HG02642 (cell line): Measurements from ENCODE around the gene PATZ1.
A peak's percentile ranks its signal among the peaks of the same experiment; 100 is the strongest.
"Not testable (repeated sequence)": the region's sequence is repeated elsewhere in the genome, so short reads cannot be mapped to it uniquely, and the experiment has no call there.

Source experiments
- ATAC-seq: cut with Tn5 transposase; IDR thresholded peaks from one replicate; pipeline ENCODE4 v1.9.1; 2021; ENCODE audit warnings: mild to moderate bottlenecking; ENCODE audit not compliant: unreplicated experiment, poor library complexity

The PATZ1 gene, protein sequence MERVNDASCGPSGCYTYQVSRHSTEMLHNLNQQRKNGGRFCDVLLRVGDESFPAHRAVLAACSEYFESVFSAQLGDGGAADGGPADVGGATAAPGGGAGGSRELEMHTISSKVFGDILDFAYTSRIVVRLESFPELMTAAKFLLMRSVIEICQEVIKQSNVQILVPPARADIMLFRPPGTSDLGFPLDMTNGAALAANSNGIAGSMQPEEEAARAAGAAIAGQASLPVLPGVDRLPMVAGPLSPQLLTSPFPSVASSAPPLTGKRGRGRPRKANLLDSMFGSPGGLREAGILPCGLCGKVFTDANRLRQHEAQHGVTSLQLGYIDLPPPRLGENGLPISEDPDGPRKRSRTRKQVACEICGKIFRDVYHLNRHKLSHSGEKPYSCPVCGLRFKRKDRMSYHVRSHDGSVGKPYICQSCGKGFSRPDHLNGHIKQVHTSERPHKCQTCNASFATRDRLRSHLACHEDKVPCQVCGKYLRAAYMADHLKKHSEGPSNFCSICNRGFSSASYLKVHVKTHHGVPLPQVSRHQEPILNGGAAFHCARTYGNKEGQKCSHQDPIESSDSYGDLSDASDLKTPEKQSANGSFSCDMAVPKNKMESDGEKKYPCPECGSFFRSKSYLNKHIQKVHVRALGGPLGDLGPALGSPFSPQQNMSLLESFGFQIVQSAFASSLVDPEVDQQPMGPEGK

GRCh38 chr22:31346255-31346732, at the start of gene PATZ1:
PATZ1 (minus strand) TSS chr22:31346346; CDS start chr22:31345602, 744 bp downstream.
- no peak for ATAC-seq

- ATAC-seq = no peak
Observed at GRCh38 chr22:31394326-31394725, 48.2 kb upstream of the PATZ1 start.

- no peak for ATAC-seq
Observed at GRCh38 chr22:31393893-31394292, 47.7 kb upstream of the PATZ1 start.

GRCh38 chr22:31378651-31379050, 32.5 kb upstream of the PATZ1 start:
- ATAC-seq = not testable (repeated sequence)

- no peak for ATAC-seq
Observed at GRCh38 chr22:31378123-31378522, 32.0 kb upstream of the PATZ1 start.

GRCh38 chr22:31377612-31378011, 31.5 kb upstream of the PATZ1 start:
- ATAC-seq = no peak

- no peak for ATAC-seq
Observed at GRCh38 chr22:31367426-31367825, 21.3 kb upstream of the PATZ1 start.

DNA sequence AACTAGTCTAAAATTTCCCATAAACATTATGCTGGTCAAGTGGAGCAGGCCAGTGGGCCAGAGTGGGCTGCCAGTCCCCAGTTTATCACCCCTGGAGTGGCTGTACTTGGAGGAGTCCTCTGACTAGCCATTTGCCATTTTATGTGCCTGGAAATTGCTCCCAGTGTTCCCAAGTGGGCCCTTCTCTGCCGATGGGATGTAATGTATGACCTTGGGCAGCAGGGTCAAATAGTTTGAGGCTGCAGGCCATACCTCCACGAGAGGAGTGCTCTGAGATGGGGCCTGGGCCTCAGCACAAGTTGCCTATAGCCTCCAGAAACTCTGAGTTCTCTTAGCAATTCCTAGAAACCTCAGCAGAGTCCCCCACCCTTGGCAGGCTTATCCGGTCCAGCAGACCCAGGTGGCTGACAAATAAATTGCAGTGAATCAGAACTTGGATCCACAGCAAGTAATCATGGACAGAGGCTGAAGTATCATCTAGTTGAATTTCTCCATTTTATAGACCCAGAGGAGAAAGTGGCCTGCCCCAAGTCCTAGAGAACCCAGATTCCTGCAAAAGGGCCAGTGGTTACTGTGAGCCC, 17.8 kb upstream of the PATZ1 start:
- ATAC-seq = no peak

- ATAC-seq = no peak
Observed at GRCh38 chr22:31361743-31362142, 15.6 kb upstream of the PATZ1 start.

DNA sequence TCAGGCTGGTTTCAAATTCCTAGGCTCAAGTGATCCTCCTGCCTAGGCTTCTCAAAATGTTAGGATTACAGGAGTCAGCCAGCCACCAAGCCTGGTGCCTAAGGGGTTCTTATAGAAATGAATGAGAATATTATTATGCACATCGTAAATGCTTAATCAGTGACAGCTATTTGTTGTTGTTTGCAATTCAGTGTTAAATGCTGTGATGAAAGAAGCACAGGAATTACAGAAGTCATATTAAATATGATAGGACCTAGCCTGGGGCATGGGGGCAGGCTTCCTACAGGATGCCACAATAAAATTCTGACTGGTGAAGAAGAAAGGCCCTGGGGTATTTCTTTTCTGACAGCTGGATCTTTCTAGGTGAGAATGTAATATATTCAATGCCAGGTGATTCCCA, 13.9 kb upstream of the PATZ1 start:
- no peak for ATAC-seq

DNA sequence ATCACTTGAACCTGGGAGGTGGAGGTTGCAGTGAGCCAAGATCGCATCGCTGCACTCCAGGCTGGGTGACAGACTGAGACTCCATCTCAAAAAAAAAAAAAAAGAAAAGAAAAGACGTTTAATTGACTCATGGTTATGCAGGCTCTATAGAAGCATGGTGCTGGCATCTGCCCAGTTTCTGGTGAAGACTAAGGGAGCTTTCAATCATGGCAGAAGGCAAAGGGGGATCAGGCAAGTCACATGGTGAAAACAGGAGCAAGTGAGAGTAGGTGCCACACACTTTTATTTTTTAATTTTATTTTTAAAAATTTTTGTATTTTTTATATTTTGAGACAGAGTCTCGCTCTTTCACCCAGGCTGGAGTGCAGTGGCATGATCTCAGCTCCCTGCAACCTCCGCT, 8.4 kb upstream of the PATZ1 start:
- ATAC-seq = no peak

DNA sequence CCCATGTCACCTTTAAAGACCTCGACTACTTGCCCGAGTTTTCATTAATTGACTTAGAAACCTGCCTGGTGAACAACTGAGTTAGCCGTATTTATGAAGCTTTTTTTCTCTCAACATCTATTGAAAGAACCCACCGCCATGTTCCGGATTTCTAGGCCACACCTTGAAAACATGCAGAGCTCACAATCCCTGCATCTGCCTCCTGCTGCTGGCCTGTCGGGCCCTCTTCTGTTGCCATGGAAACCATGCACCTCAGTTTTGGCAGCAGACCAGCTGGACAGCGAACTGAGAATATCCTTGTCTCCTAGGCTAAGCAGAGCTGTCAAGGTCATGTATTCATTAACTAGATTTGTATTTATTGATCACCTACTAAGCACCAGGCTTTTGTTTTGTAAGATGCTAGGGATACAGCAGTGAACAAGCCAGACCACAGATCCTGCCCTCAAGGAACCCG, 4.3 kb upstream of the PATZ1 start:
- no peak for ATAC-seq

- no peak for ATAC-seq
Observed at GRCh38 chr22:31349960-31350359, 3.8 kb upstream of the PATZ1 start.

DNA sequence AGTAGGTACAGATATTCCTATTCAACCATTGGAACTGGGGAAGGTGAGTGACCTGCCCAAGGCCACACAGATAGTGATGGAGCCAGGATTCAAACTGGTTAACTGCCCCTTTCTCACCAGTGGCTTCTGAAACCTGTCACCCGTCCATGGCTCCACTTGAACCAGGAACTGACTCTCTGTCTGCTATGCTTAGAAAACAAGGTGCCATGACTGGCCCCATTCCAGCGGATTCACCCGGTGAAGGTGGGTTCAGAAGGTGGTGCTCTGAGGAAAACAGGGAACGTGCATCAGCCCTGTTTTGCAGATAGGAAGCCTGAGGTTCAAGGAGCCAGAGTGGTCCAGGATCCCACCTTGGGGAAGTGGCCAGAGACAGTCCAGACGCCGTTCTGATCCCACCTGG, 2.6 kb upstream of the PATZ1 start:
- no peak for ATAC-seq

DNA sequence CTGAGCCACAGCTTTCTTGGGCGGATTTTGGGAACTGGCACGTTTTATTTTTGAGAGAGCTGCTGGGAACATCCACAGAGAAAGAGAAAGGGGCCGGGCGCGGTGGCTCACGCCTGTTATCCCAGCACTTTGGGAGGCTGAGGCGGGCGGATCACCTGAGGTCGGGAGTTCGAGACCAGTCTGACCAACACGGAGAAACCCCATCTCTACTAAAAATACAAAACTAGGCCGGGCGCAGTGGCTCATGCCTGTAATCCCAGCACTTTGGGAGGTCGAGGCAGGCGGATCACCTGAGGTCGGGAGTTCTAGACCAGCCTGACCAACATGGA, 1.8 kb upstream of the PATZ1 start:
- not testable (repeated sequence) for ATAC-seq

- no peak for ATAC-seq
Observed at GRCh38 chr22:31347251-31348008, 1.3 kb upstream of the PATZ1 start.

GRCh38 chr22:31346733-31347250, 646 bp upstream of the PATZ1 start:
- no peak for ATAC-seq

DNA sequence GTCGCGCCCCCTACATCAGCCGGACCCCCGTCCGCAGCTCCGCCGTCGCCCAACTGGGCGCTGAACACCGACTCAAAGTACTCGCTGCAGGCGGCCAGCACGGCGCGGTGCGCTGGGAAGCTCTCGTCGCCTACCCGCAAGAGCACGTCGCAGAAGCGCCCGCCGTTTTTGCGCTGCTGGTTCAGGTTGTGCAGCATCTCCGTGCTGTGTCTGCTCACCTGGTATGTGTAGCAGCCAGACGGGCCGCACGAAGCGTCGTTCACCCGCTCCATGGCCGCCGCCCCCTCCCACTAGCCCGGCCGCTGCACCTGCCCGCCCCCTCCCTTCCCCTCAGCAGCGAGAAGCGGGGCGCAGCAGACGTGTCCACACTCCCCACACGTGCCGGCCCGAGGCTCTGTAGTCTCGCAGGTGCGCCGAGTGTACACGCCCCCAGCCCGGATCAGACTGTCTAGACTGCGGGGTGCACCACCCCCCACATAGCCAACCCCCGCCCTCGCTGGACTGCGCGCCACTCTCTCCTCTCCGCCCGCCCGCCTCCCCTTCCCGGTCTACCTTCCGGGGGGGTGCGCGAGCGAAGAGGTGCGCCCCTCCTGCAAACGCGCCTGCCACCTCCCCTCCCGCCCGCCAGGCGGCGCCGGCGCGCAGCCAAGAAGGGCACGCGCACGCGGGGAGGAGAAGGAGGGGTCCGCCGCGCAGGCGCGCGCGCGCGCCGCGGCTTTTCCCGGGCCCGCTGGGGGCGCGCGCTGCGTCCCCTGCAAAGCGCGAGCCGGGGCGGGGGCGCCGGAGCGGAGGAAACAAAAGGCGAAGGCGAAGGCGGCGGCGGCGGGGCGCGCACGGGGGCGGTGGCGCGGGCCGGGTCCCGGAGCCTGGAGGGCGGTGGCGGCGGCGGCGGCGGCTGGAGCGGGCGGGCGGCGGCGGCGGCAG, 553 bp downstream of the PATZ1 start:
- peak; percentile 66 for ATAC-seq

- ATAC-seq = no peak
Observed at GRCh38 chr22:31344578-31345330, 1.4 kb downstream of the PATZ1 start.
